H1 (cell line): ENCODE results near the gene ADTRP. TPM values are rescaled to one million over a fixed set of nuclear protein-coding genes. Genes with fewer than 3 reads are reported as not detected.
A peak's percentile ranks its signal among the peaks of the same experiment; 100 is the strongest.

Source experiments
- CTCF ChIA-PET: fragments of 300-600 bp; sonication (Branson Sonifier 250); formaldehyde crosslinking; loops from one replicate; lab custom pipeline; 2021; ENCODE audit not compliant: partially characterized antibody; lab: Charles Lee
- POLR2A ChIA-PET: fragments of 300-600 bp; sonication (Branson Sonifier 250); formaldehyde crosslinking; loops from one replicate; lab custom pipeline; 2021; ENCODE audit warnings: inconsistent platforms; ENCODE audit not compliant: partially characterized antibody; lab: Charles Lee
- DNase-seq, 2 experiments: peaks; one replicate each; pipeline versions ENCODE4 v3.0.0 to v3.0.0-alpha.2; 2010 to 2022; ENCODE audit warnings: low spot score in 2 of 2, low read depth in 1 of 2, mixed read lengths in 1 of 2
- FAIRE-seq: peaks from 2 replicates; lab custom pipeline; 2011; peaks lifted over from hg19 to GRCh38; lab: Jason Lieb, UNC
- H2AFZ ChIP-seq: 2 replicates; pipeline ENCODE4 v1.8.1; 2012; ENCODE audit warnings: low read length, inconsistent platforms
- H2AK5ac ChIP-seq: 2 replicates; pipeline ENCODE4 v1.6.1; 2013; ENCODE audit warnings: low read depth, low read length
- H2BK120ac ChIP-seq: replicated peaks from 2 replicates; pipeline ENCODE3; 2013; ENCODE audit warnings: low read depth, low read length, inconsistent platforms
- H2BK12ac ChIP-seq: 2 replicates; pipeline ENCODE4 v1.6.1; 2013; ENCODE audit warnings: low read depth, low read length
- H2BK15ac ChIP-seq: 2 replicates; pipeline ENCODE4 v1.6.1; 2013; ENCODE audit warnings: low read length
- H2BK20ac ChIP-seq: 2 replicates; pipeline ENCODE4 v1.6.1; 2013; ENCODE audit warnings: low read length
- H2BK5ac ChIP-seq: 2 replicates; pipeline ENCODE4 v1.6.1; 2013; ENCODE audit warnings: low read depth, low read length
- H3K14ac ChIP-seq: 2 replicates; pipeline ENCODE4 v1.6.1; 2013; ENCODE audit warnings: inconsistent platforms; ENCODE audit not compliant: insufficient read length
- H3K18ac ChIP-seq: 2 replicates; pipeline ENCODE4 v1.6.1; 2013; ENCODE audit warnings: low read length; ENCODE audit errors: extremely low read depth
- H3K23ac ChIP-seq: 2 replicates; pipeline ENCODE4 v1.6.1; 2013; ENCODE audit warnings: inconsistent platforms; ENCODE audit not compliant: insufficient read length
- H3K23me2 ChIP-seq: 2 replicates; pipeline ENCODE4 v1.6.1; 2013; ENCODE audit warnings: low read depth, low read length
- H3K27ac ChIP-seq: 2 replicates; pipeline ENCODE4 v1.6.1; 2011; ENCODE audit warnings: low read depth, low read length, inconsistent platforms
- H3K27me3 ChIP-seq, 4 experiments: replicated peaks in 1 of 4; 1 replicate in 1 of 4; 2 replicates in 3 of 4; pipeline versions ENCODE4 v1.6.1 to v1.8.1; 2011 to 2013; ENCODE audit warnings: low read length in 3 of 4, mild to moderate bottlenecking in 3 of 4, inconsistent platforms in 2 of 4, mixed read lengths in 2 of 4, moderate library complexity in 1 of 4; ENCODE audit not compliant: control insufficient read depth in 3 of 4, insufficient read depth in 3 of 4; ENCODE audit errors: extremely low read depth in 1 of 4
- H3K36me3 ChIP-seq, 4 experiments: 2 replicates each; pipeline versions ENCODE4 v1.6.1 to v1.8.1; 2011 to 2013; ENCODE audit warnings: mild to moderate bottlenecking in 4 of 4, low read length in 3 of 4, moderate library complexity in 2 of 4, control low read depth in 1 of 4, inconsistent platforms in 1 of 4; ENCODE audit not compliant: insufficient read depth in 4 of 4, control insufficient read depth in 2 of 4
- H3K4ac ChIP-seq: replicated peaks from 2 replicates; pipeline ENCODE3; 2013; ENCODE audit warnings: low read length, low read depth, mixed read lengths, inconsistent platforms; ENCODE audit not compliant: insufficient read length
- H3K4me1 ChIP-seq, 4 experiments: replicated peaks in 1 of 4; 1 replicate in 1 of 4; 2 replicates in 3 of 4; pipeline versions ENCODE4 v1.6.1 to v1.8.1; 2011 to 2013; ENCODE audit warnings: low read length in 3 of 4, inconsistent platforms in 2 of 4, mixed read lengths in 1 of 4; ENCODE audit not compliant: insufficient read depth in 4 of 4, control insufficient read depth in 3 of 4
- H3K4me2 ChIP-seq, 2 experiments: 2 replicates each; pipeline versions ENCODE4 v1.6.1 to v1.8.1; 2011 to 2013; ENCODE audit warnings: low read depth in 2 of 2, low read length in 2 of 2, control low read depth in 1 of 2, inconsistent platforms in 1 of 2, mild to moderate bottlenecking in 1 of 2; ENCODE audit not compliant: insufficient read depth in 1 of 2
- H3K4me3 ChIP-seq, 4 experiments: fragments of 200-600, 300-600 bp in 1 of 4; sonication (generic), shearing (Covaris generic), sonication (Bioruptor Twin) in 1 of 4; 2 replicates each; pipeline versions ENCODE4 v1.5.1 to v1.8.1; 2011 to 2016; ENCODE audit warnings: low read length in 4 of 4, low read depth in 3 of 4, control low read depth in 2 of 4, inconsistent platforms in 2 of 4, mild to moderate bottlenecking in 2 of 4, mixed read lengths in 1 of 4, moderate library complexity in 1 of 4; ENCODE audit not compliant: insufficient read depth in 2 of 4; ENCODE audit errors: extremely low read depth in 1 of 4
- H3K56ac ChIP-seq: replicated peaks from 2 replicates; pipeline ENCODE3; 2013; ENCODE audit warnings: low read depth, mild to moderate bottlenecking, mixed read lengths, low read length, inconsistent platforms; ENCODE audit not compliant: insufficient read length
- H3K79me1 ChIP-seq: 2 replicates; pipeline ENCODE4 v1.6.1; 2013; ENCODE audit warnings: low read depth, low read length, control low read depth
- H3K79me2 ChIP-seq, 2 experiments: 2 replicates each; pipeline versions ENCODE4 v1.6.1 to v1.8.1; 2012 to 2013; ENCODE audit warnings: low read length in 2 of 2, mild to moderate bottlenecking in 2 of 2, inconsistent platforms in 1 of 2; ENCODE audit not compliant: insufficient read depth in 2 of 2, control insufficient read depth in 1 of 2
- H3K9ac ChIP-seq, 4 experiments: replicated peaks in 1 of 4; 1 replicate in 1 of 4; 2 replicates in 3 of 4; pipeline versions ENCODE4 v1.6.1 to v1.8.1; 2011 to 2013; ENCODE audit warnings: low read depth in 3 of 4, low read length in 3 of 4, control low read depth in 2 of 4, mild to moderate bottlenecking in 2 of 4, moderate library complexity in 2 of 4, inconsistent platforms in 1 of 4; ENCODE audit errors: extremely low read depth in 1 of 4
- H3K9me3 ChIP-seq, 2 experiments: 2 replicates each; pipeline versions ENCODE4 v1.6.1 to v1.8.1; 2012 to 2013; ENCODE audit warnings: mild to moderate bottlenecking in 2 of 2, moderate library complexity in 2 of 2, control low read depth in 1 of 2, inconsistent platforms in 1 of 2, low read depth in 1 of 2, low read length in 1 of 2, mixed read lengths in 1 of 2; ENCODE audit not compliant: insufficient read depth in 2 of 2
- H4K20me1 ChIP-seq, 2 experiments: replicated peaks in 1 of 2; 2 replicates each; pipeline versions ENCODE3 to v1.8.1; 2011 to 2013; ENCODE audit warnings: inconsistent platforms in 2 of 2, low read length in 2 of 2, mild to moderate bottlenecking in 1 of 2; ENCODE audit not compliant: insufficient read depth in 2 of 2, control insufficient read depth in 1 of 2
- H4K5ac ChIP-seq: 2 replicates; pipeline ENCODE4 v1.6.1; 2013; ENCODE audit warnings: low read length, low read depth, mixed read lengths, inconsistent platforms; ENCODE audit not compliant: insufficient read length
- H4K8ac ChIP-seq: 2 replicates; pipeline ENCODE4 v1.8.0; 2013; ENCODE audit warnings: mild to moderate bottlenecking, moderate library complexity, low read length, inconsistent platforms; ENCODE audit not compliant: insufficient read depth; ENCODE audit errors: extremely low read depth
- H4K91ac ChIP-seq: replicated peaks from 2 replicates; pipeline ENCODE3; 2013; ENCODE audit warnings: low read length, mixed read lengths, inconsistent platforms; ENCODE audit not compliant: insufficient read length
- BCL11A ChIP-seq, 2 experiments: IDR thresholded peaks; one replicate each; pipeline ENCODE4 v1.6.1; 2011; ENCODE audit warnings: low read depth in 2 of 2, low read length in 2 of 2, mild to moderate bottlenecking in 2 of 2
- FOSL1 ChIP-seq: IDR thresholded peaks from 2 replicates; pipeline ENCODE4 v1.6.1; 2011; ENCODE audit warnings: mild to moderate bottlenecking, low read depth, low read length, moderate library complexity; ENCODE audit not compliant: insufficient read depth
- GTF2F1 ChIP-seq: IDR thresholded peaks from 2 replicates; pipeline ENCODE4 v1.6.1; 2012; ENCODE audit warnings: low read depth, low read length, improper control_type of control experiment, borderline replicate concordance
- HDAC6 ChIP-seq: IDR thresholded peaks from one replicate; pipeline ENCODE4 v1.7.1; 2012; ENCODE audit warnings: low read depth, mild to moderate bottlenecking, inconsistent platforms, low read length, moderate library complexity
- KDM1A ChIP-seq: fragments of 200-600, 300-600 bp; sonication (generic); IDR thresholded peaks from 2 replicates; pipeline ENCODE4 v1.7.1; 2016; ENCODE audit warnings: mild to moderate bottlenecking, low read length, borderline replicate concordance
- NRF1 ChIP-seq: IDR thresholded peaks from 2 replicates; pipeline ENCODE4 v1.6.1; 2011; ENCODE audit warnings: mild to moderate bottlenecking, low read depth, low read length, improper control_type of control experiment
- POLR2A ChIP-seq, 2 experiments: IDR thresholded peaks; 1 replicate in 1 of 2; 2 replicates in 1 of 2; pipeline ENCODE4 v1.6.1; 2011; ENCODE audit warnings: low read depth in 2 of 2, low read length in 2 of 2, mild to moderate bottlenecking in 2 of 2; ENCODE audit errors: control extremely low read depth in 1 of 2
- POU5F1 ChIP-seq: IDR thresholded peaks from 2 replicates; pipeline ENCODE4 v1.6.1; 2011; ENCODE audit warnings: low read depth, mild to moderate bottlenecking, low read length, moderate library complexity
- RNF2 ChIP-seq: fragments of 200-900, 300-1000 bp; sonication (generic); IDR thresholded peaks from 2 replicates; pipeline ENCODE4 v1.7.1; 2016; ENCODE audit warnings: borderline replicate concordance, low read depth, mild to moderate bottlenecking, antibody characterized with exemption, low read length; ENCODE audit not compliant: poor library complexity, severe bottlenecking; ENCODE audit errors: missing control alignments
- SRF ChIP-seq: IDR thresholded peaks from 2 replicates; pipeline ENCODE4 v1.6.1; 2011; ENCODE audit warnings: mild to moderate bottlenecking, low read depth, low read length, moderate library complexity
- WGBS, 2 experiments: shearing (Covaris generic) in 1 of 2; methylation state at CpG; one replicate each; pipeline versions ENCODE4 v1.1.6 to v1.1.7; 2013 to 2015; ENCODE audit warnings: low lambda C conversion rate in 2 of 2, mixed read lengths in 2 of 2, inconsistent platforms in 1 of 2, low coverage in 1 of 2, missing lambda C conversion rate in 1 of 2; ENCODE audit not compliant: insufficient replicate concordance in 2 of 2, insufficient coverage in 1 of 2, insufficient read length in 1 of 2; ENCODE audit errors: extremely low coverage in 1 of 2, missing lambda C conversion rate in 1 of 2; 5-methylcytosine and 5-hydroxymethylcytosine counted together
- polyA plus RNA-seq, 7 experiments: library from polyadenylated mRNA; depleted of rRNA in 3 of 7; stranded (reverse) in 5 of 7; unstranded in 2 of 7; fragments of >200 nt in 5 of 7; fragments of 200-250 nt in 2 of 7; gene quantifications; 1 replicate in 5 of 7; 2 replicates in 1 of 7; 4 replicates in 1 of 7; pipeline versions ENCODE4 v1.2.1 to v1.2.3, GENCODE V29; 2011 to 2013; ENCODE audit warnings: missing spikeins in 2 of 7, mixed read lengths in 2 of 7
- total RNA-seq: library from RNA; stranded (reverse); fragmentation: NEBNext Ultra II Directional; extraction: Animal tissue kit (Norgen Biotek cat#: 25700); gene quantifications from 2 replicates; pipeline ENCODE4 v1.2.1, GENCODE V29; 2021
- TF ChIP-seq, protein P1 (sequence below): IDR thresholded peaks from 2 replicates; pipeline ENCODE4 v1.6.1; 2012; ENCODE audit warnings: low read length, inconsistent platforms

ADTRP gene
- total and polyA plus RNA-seq, 2 of the 8 experiments (the other 6 are each of a cell fraction or from before 2014, with no cell fraction given), result 0.08 to 0.45 TPM

GRCh38 chr6:11785774-11786579 is 7.4 kb upstream of the ADTRP start:
- DNase-seq, result no peak
- Histone ChIP-seq H2BK12ac (no peak overlapping the region), H2BK15ac (no peak overlapping the region), H3K9ac (peak overlapping the region in 1 of 4 experiments; percentile 13; a peak in 1 of 7 replicates), H3K9me3 (no peaks in the 10 kb centered on the region), H3K4me2 (no peak overlapping the region), H3K23me2 (no peaks in the 10 kb centered on the region), H3K56ac (no peak overlapping the region), H3K27ac (no peak overlapping the region), H3K14ac (no peak overlapping the region), H3K27me3 (no peaks in the 10 kb centered on the region), H3K4me1 (peaks cover 0 to 9% (median 3%) of the 10 kb centered on the region in 4 experiments; a peak in 2 of 7 replicates), H4K5ac (no peak overlapping the region), H3K23ac (no peak overlapping the region), H4K20me1 (no peaks in the 10 kb centered on the region), H3K18ac (no peak overlapping the region), H4K91ac (no peak overlapping the region), H3K79me1 (no peaks in the 10 kb centered on the region), H3K4ac (no peak overlapping the region), H2BK120ac (no peak overlapping the region), H4K8ac (no peak overlapping the region), H3K79me2 (no peaks in the 10 kb centered on the region), H2BK20ac (no peak overlapping the region), H3K4me3 (no peak overlapping the region), H2BK5ac (no peak overlapping the region), H3K36me3 (no peaks in the 10 kb centered on the region), H2AK5ac (no peak overlapping the region), H2AFZ (no peak overlapping the region)
- ChIA-PET CTCF (interaction anchor here (0.8 to 2.1 kb wide), 3 partner anchors 8 to 166 kb away, joined by 3 to 9 read pairs (median 4); no protein-coding TSS in a partner anchor), POLR2A (no interaction called here)
- 82% methylated on average over 14 of the region's 14 CpGs; no CpG with 5 or more reads in 1 of the 2 experiments for WGBS, 2 experiments
- no peak for FAIRE-seq
- TF ChIP-seq, protein P1, sequence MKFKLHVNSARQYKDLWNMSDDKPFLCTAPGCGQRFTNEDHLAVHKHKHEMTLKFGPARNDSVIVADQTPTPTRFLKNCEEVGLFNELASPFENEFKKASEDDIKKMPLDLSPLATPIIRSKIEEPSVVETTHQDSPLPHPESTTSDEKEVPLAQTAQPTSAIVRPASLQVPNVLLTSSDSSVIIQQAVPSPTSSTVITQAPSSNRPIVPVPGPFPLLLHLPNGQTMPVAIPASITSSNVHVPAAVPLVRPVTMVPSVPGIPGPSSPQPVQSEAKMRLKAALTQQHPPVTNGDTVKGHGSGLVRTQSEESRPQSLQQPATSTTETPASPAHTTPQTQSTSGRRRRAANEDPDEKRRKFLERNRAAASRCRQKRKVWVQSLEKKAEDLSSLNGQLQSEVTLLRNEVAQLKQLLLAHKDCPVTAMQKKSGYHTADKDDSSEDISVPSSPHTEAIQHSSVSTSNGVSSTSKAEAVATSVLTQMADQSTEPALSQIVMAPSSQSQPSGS, result no peak
- TF ChIP-seq SRF, result no peak
- no peak for TF ChIP-seq POU5F1
- no peak for TF ChIP-seq GTF2F1
- TF ChIP-seq KDM1A, result no peak
- no peak for TF ChIP-seq POLR2A (IDR thresholded peaks at IDR 0.05; ENCODE audit: control extremely low read depth in 1 of 2, low read depth in 2 of 2, low read length in 2 of 2)
- no peak for TF ChIP-seq HDAC6
- TF ChIP-seq FOSL1, result no peak
- TF ChIP-seq NRF1, result no peak
- TF ChIP-seq RNF2, result no peak
- no peak for TF ChIP-seq BCL11A (IDR thresholded peaks at IDR 0.05; ENCODE audit: low read depth in 2 of 2, low read length in 2 of 2)
